Progenitor cell of endocrine pancreas (in vitro differentiated cells): ENCODE measurements around the gene MACROD2. TPM values are rescaled to one million over a fixed set of nuclear protein-coding genes. Genes with fewer than 3 reads are reported as not detected.

Source experiments
- DNase-seq: peaks from one replicate; pipeline ENCODE4 v3.0.0; 2021; ENCODE audit warnings: low spot score; ENCODE audit not compliant: unreplicated experiment
- H3K27ac Mint-ChIP-seq: 2 replicates; pipeline ENCODE4 v1.8.0; 2021; ENCODE audit warnings: mild to moderate bottlenecking, moderate library complexity, mixed read lengths
- H3K27me3 Mint-ChIP-seq: 2 replicates; pipeline ENCODE4 v1.8.0; 2021; ENCODE audit warnings: mixed read lengths
- H3K36me3 Mint-ChIP-seq: 2 replicates; pipeline ENCODE4 v1.8.0; 2022; ENCODE audit warnings: mixed read lengths; ENCODE audit not compliant: insufficient read depth
- H3K4me1 Mint-ChIP-seq: 2 replicates; pipeline ENCODE4 v1.8.0; 2021; ENCODE audit warnings: low read depth, mixed read lengths
- H3K4me3 Mint-ChIP-seq: 2 replicates; pipeline ENCODE4 v1.8.0; 2021; ENCODE audit warnings: low read depth, mild to moderate bottlenecking, moderate library complexity, mixed read lengths
- H3K9me3 Mint-ChIP-seq: 2 replicates; pipeline ENCODE4 v1.8.0; 2021; ENCODE audit warnings: low read depth, mixed read lengths
- CTCF ChIP-seq: fragments of 200-600 bp; sonication (generic); IDR thresholded peaks from one replicate; pipeline ENCODE4 v1.5.0; 2021; ENCODE audit warnings: antibody characterized with exemption, mild to moderate bottlenecking; ENCODE audit not compliant: unreplicated experiment
- total RNA-seq: library from RNA; stranded (reverse); gene quantifications from 2 replicates; pipeline ENCODE4 v1.2.1, GENCODE V29; 2021

The MACROD2 gene
- total RNA-seq, 1 donor from 2014 or later: 7.6 TPM

GRCh38 chr20:14991023-14991422 lies 995.7 kb downstream of the MACROD2 start:
- Mint-ChIP-seq H3K4me3 (no peak overlapping the region), H3K27ac (no peak overlapping the region)

GRCh38 chr20:14992153-14992552 lies 996.8 kb downstream of the MACROD2 start:
- TF ChIP-seq CTCF: no peak
- H3K36me3 Mint-ChIP-seq: peaks cover 1% of the 10 kb centered on the region
- DNase-seq: no peak
- H3K9me3 Mint-ChIP-seq: peaks cover 6% of the 10 kb centered on the region
- H3K4me3 Mint-ChIP-seq: no peak overlapping the region
- no peaks in the 10 kb centered on the region for H3K27me3 Mint-ChIP-seq
- peaks cover 17% of the 10 kb centered on the region for H3K4me1 Mint-ChIP-seq
- no peak overlapping the region for H3K27ac Mint-ChIP-seq

More at GRCh38 chr20:14991023-14991422, 995.7 kb downstream of the MACROD2 start:
- Mint-ChIP-seq H3K4me1 (peaks cover 25% of the 10 kb centered on the region), H3K27me3 (no peaks in the 10 kb centered on the region), H3K9me3 (peaks cover 5% of the 10 kb centered on the region), H3K36me3 (peaks cover 1% of the 10 kb centered on the region)
- no peak for DNase-seq
- TF ChIP-seq CTCF: no peak

- no peak overlapping the region for H3K27ac Mint-ChIP-seq
- H3K9me3 Mint-ChIP-seq: peaks cover 6% of the 10 kb centered on the region
- peaks cover 11% of the 10 kb centered on the region for H3K4me1 Mint-ChIP-seq
- DNase-seq: no peak
- peaks cover 1% of the 10 kb centered on the region for H3K36me3 Mint-ChIP-seq
- no peaks in the 10 kb centered on the region for H3K27me3 Mint-ChIP-seq
- no peak for TF ChIP-seq CTCF
- no peak overlapping the region for H3K4me3 Mint-ChIP-seq
Measured at GRCh38 chr20:14992961-14993360, 997.6 kb downstream of the MACROD2 start.

- TF ChIP-seq CTCF: no peak
- peaks cover 8% of the 10 kb centered on the region for H3K36me3 Mint-ChIP-seq
- H3K9me3 Mint-ChIP-seq: peaks cover 19% of the 10 kb centered on the region
- no peak for DNase-seq
- no peak overlapping the region for H3K27ac Mint-ChIP-seq
- H3K4me3 Mint-ChIP-seq: no peak overlapping the region
- no peaks in the 10 kb centered on the region for H3K27me3 Mint-ChIP-seq
- H3K4me1 Mint-ChIP-seq: peaks cover 7% of the 10 kb centered on the region
Measured at GRCh38 chr20:14996883-14997672, 1001.8 kb downstream of the MACROD2 start.

GRCh38 chr20:14997791-14998190 lies 1002.5 kb downstream of the MACROD2 start:
- Mint-ChIP-seq H3K4me3 (no peak overlapping the region), H3K36me3 (peaks cover 8% of the 10 kb centered on the region), H3K27me3 (no peaks in the 10 kb centered on the region), H3K4me1 (peaks cover 7% of the 10 kb centered on the region), H3K9me3 (peaks cover 19% of the 10 kb centered on the region), H3K27ac (no peak overlapping the region)
- DNase-seq: no peak
- no peak for TF ChIP-seq CTCF
